NCI-H748 (cell line): ENCODE measurements around the gene SMOC2.
A peak's percentile ranks its signal among the peaks of the same experiment; 100 is the strongest.

Source experiments
- DNase-seq: peaks from one replicate; lab custom pipeline; 2025; ENCODE audit not compliant: unreplicated experiment; lab: John Stamatoyannopoulos, UW

The SMOC2 gene

DNA sequence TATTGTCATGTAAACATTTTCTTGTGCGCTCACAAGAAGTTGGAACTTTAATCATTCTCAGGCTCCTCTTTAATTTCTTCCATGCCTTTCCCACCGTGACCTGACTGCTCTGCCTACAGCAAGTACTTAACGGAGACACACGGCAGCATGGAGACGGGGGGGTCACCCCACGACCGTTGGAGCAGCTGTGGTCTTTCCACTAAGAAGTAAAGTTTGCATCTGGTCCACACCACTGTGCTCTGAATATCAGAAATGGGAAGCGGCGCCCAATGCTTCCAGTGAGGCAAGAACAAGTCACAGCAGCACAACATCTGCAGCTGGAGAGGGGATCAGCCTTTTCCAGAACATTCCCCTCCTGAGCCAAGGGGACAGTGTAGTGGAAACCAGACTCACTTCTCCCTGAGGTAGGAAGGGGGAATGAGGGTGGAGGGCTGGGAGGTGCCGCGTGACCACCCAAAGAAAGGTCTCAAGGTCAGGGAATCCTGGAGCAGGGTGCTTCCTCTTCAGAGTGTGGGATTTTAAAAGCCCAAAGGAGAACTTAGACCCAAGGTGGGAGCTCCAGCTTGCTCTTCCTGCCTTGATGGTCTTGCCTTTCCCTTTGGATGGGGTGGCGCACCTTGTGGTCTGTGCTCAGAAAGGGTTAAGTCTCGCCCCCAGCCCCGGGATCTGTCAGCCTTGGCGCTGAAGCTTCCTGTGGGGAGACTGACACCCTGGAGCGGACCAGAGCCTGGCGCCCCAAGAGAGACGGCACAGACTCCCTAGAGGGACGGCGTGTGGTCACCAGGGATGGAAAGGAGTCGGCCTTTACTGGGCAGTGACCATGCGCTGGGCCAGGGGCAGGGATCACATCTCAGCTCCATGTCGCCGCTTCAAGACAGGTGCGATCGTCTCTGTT lies 25.6 kb upstream of the SMOC2 start:
- DNase-seq, result no peak

DNA sequence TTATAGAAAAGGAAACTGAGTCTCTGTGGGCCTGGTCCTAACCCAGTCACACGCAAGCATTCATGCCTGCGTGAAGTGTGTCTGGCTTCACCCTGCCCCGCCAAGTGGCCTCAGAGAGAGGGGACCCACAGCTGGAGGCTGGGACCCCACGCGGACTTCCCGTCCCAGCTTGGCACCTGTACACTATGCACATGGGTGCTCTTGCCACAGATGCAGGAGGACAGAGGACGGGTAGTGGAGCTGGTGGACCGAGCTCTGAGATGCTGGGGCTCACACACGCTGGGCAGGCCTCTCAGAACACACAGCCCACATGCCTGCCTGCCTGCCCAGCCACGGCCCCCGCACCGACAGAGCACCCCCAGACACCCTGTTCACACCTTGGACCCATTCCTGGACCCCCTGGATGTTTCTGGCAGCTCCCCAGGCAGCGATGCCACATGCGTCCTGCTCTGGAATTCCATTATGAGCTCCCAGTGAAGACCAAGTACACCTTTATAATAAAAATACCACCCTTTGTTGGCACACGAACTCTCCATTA lies 24.9 kb upstream of the SMOC2 start:
- no peak for DNase-seq

DNA sequence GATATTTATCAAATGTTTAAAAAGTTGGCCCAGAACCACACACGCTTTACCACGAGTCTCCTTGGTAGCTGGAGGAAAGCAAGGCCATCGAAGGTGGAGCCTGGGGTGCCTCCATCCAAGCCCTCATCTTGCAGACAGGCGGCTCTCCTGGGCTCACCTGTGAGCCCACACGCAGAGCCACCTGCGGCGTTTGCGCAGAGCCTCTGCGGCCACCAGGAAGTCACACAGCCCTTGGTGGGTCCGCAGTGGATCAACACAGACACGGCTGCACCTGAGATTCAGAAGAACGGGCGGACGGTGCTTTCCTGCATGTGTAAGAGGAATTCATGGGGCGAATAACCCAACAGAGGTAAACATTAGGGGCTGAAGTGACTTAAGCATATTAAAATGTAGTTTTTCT lies 24.5 kb upstream of the SMOC2 start:
- DNase-seq, result no peak

DNA sequence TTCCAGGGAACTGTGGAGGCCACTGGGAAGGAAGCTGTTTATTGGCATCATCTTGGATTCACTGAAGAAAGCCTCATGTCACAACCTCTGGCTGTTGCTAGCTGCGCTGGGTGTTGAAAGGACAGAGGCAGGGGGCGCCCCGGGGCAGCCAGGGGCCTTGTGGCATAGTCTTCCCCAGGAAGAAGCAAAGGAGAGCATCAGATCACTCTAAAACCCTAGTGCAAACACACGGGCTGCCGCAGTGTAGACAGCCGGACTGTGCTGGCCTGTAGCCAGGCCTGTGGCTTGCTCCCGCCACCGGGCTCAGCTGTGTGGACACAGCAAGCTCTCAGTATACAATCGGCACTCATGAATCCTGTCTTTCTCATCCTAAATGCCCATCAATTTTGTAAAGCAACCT lies 23.8 kb upstream of the SMOC2 start:
- DNase-seq, result peak; percentile 87

DNA sequence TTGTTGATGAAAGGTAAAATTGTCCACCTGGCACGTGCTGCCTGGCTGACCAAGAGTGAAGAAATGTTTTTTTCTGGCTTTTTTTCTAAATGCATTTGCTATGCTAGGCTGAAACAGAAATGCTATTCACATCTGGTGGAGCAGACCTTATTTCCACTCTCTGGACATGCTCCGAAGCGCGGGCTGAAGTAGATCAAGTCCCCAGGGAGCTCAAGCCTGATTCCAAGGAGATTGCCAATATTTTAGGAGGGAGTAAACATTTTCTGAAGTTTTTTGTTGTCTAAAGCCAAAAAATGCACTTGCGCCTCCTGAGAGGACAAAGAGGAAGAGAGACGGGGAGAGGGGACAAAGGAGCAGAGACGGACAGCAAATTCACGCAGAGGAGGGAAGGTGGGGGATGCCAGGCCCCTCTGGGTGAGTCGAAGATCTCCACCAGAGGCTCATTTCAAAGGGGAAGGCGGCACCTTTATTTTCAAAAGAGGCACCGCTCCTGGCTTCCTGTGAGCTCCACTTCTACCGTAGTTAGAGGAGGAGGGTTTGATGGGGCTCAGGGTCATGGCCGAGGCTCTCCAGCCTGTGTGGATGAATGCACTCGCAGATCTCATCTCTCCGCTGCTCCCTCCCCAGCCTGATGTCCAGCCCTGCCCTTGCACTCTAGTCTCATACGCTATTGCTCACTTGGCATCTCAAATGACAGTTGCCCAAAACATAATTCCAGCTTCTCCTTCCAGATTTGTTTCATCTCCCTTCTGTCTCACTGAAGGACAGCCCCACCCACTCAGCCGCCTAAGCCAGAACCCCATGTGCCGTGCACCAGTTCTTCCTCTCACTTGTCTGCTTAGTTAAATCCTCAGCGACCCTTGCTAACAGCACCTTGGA lies 23.1 kb upstream of the SMOC2 start:
- DNase-seq, result no peak

DNA sequence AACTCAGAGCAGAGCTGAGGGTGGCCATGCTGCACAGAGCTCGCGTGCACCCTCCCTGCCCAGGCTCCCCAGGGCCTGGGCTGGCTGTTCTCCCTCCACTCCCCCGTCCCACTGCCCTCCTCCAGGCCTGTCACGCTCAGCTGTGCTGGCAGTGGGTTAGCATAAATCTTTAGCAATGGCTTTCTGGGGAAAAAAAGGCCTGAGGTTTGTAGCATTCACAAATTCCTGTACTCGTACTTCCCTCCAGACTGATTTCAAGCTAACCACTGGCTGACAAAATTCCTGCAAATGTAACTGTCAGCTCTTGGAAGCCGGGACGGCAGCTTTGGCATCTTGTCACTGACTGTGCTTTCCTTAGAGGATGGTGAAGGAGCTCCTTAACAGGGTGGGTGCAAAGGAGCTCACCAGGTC lies 22.3 kb upstream of the SMOC2 start:
- no peak for DNase-seq

DNA sequence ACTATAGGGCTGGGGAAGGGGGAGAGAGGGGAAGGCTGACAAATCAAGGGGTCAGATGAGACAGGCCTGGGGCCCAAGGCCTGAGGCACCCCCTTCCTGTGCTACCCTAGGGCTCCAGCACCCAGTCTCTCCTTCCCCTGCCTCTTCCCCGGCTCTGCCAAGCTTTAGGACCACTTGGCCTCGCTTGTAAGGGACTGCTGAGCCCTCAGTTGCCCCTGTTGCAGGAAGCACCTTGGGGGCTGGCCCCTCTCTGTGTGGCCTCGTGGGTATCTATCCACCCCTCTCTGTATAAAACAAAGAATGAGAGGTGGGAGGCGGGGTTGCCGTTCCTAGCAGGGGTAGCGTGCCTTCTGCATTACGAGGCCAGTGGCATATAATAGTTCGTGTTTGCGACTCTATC lies 21.4 kb upstream of the SMOC2 start:
- DNase-seq, result no peak

DNA sequence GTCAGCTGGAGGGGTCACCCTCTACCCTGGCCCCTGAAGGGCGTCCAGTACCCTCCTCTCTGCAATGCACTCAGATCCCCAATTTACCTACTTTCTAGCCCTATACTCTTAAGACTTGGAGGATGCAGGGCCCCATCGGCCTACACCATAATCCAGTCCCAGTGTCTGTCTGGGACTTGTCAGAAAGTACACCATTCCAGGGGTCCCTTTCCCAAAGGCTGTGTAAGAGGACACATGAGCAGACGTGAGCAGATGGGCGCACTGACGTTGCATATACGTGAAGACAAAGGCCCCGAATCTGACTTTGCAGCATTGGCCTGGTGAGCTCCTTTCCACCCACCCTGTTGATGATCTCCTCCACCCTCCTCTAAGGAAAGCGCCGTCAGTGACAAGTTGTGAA lies 20.9 kb upstream of the SMOC2 start:
- no peak for DNase-seq

DNA sequence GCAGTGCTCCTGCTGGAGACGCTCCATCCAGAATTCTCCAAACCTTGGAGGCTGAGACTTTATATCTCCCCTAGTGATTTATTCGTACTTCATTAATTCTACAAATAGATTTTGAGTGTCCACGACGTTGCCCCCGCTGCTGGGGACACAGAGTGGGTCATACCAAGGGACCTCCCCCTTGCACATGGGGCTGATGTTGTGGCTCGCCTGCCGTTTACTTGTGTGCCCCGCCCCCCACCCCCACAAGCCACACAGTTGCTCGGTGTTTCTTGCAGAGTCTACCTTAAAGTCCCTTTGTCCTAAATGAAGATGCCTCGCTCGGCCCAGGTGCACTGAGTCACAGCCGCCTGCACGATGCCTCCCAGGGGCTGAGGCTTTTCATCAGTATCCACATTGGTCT lies 20.3 kb upstream of the SMOC2 start:
- no peak for DNase-seq

DNA sequence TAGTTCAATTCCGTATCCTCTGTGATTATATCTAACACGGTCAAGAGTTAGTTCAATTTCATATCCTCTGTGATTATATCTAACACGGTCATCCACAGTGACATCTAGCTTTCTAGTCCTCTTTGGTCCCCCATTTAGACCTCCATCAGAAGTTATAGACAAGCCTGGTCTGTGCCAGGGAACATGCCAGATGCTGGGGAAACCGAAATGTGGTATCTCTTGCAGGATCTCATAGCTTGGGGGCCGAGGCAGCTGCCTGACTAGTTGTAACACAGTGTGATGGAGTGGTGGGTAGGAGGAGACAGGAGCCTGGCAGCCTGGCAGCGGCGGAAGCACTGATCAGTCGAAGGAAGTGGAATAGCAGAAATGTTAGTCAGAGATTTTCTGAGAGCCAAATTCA lies 13.8 kb upstream of the SMOC2 start:
- DNase-seq, result no peak

DNA sequence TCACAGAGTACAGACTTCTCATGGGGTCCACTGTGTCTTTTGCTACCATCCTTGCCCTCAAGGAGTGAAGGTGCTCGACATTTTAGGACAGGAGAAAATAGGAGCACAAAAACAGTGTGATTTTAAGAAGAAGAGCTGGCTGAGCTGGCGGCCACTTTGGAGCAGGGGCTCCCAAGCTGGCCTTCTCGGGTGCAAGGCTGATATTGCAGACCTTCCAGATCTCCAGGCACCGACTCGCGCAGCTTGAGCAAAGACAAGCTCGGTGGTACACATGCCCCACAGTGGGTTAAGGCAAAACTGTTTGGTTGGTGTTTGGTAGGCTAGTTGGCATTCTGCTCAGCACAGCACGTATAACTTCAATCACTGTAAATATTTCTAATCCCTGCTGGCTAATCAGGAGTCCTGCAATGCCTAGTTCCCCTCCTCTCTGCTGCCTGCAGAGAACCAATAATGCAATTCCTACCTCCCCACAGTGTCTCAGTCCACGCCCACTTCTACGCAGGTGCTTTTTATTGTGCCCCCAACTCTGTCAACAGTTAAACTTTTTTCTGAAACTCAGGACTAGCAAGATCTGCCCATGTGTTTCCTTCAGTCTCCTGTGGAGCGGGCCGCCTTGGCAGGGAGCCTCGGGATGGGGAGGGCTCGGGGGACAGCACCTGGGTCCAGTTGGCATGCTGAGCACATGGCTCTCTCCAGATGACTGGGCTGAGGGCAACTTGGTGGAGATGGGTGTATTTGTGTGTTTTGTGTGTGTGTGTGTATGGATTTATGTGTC lies 12.7 kb upstream of the SMOC2 start:
- peak; percentile 19 for DNase-seq

DNA sequence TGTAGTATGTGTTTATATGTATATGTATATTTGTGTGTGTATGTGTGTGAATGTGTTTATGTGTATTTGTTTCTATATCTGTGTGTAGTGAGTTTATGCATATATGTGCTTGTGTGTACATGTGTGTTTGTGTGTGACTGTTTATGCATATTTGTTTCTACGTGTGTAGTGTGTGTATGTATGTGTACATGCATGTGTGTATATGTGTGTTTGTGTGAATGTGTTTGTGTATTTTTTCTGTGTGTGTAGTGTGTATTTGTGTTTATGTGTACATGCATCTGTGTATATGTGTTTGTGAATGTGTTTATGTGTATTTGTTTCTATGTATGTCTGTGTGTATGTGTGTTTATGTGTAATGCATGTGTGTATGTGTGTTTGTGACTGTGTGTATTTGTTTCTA lies 12.1 kb upstream of the SMOC2 start:
- no peak for DNase-seq

DNA sequence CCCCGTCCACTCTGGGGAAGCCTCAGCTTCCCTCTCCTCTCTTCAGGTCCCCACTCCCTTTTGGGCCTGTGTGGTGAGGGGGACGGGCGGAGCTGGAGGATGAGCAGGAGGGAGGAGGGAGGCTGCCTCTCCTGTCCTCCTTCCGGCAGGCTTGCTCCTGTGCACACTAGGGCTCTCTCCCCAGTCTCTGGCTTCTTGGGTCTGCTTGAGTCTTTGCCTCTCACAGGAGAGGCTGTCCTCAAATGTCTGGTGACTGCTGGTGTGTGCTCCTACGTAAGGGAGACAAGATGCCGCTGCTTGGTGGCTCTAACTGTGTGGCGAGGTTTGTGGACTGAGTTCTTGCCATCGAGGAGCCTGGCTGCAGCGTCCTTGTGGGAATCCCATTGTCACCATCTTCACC lies 8.8 kb upstream of the SMOC2 start:
- DNase-seq, result no peak

DNA sequence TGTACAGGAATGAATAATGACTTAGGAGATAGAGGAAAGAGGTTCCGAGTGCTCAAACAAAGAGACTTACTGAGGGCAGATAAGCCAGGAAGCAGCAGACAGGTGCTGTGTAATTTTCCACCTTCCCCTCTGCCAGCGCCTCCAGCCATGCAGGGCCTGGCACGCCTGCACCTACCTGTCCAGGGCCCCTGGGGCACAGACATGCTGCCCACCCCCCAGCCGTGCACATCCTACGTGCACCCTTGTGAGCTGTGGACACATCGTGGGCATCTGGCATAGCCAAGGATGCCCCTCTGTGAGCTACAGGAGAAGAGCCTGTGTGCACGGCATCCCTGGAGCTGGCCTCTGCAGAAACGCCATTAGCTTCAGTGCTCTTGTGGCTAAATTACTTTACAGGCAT lies 7.1 kb upstream of the SMOC2 start:
- no peak for DNase-seq

DNA sequence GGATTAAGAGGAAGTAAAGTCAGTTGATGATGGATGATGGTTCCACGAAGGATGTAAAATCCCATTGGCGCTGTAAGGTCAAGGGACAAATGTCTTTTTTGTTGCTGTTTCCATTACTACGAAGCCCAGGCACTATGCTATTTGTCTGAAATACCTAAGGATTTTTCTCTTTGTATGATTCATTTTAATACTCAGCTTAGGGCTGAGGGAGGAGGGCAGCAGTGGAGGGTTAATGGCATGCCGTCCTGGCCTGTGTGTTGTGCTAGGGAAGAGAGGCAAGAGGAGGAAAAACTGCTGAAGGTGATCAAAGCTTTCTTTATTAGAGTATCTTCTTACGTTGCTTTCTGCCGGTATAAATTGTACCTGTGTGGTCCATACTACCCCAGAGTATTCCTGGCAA lies 6.5 kb upstream of the SMOC2 start:
- no peak for DNase-seq

DNA sequence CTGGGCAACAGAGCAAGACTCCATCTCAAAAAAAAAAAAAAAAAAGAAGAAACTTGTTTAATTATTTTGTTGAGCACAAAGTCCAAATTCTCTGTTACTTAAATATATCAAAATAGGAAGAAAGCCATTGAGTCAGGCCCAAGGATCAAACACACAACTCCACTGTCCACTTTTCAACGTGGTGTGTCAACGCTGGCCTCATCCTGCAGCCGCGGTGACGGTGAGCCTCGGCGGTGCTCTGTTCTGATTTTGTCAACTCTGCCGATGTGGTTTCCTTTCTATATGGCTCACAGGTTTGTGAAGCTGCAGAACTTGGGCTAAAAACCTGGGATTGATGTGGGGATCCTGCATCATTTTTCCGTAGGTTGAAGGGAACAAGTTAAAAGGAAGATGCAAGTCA lies 3.2 kb upstream of the SMOC2 start:
- DNase-seq, result no peak

DNA sequence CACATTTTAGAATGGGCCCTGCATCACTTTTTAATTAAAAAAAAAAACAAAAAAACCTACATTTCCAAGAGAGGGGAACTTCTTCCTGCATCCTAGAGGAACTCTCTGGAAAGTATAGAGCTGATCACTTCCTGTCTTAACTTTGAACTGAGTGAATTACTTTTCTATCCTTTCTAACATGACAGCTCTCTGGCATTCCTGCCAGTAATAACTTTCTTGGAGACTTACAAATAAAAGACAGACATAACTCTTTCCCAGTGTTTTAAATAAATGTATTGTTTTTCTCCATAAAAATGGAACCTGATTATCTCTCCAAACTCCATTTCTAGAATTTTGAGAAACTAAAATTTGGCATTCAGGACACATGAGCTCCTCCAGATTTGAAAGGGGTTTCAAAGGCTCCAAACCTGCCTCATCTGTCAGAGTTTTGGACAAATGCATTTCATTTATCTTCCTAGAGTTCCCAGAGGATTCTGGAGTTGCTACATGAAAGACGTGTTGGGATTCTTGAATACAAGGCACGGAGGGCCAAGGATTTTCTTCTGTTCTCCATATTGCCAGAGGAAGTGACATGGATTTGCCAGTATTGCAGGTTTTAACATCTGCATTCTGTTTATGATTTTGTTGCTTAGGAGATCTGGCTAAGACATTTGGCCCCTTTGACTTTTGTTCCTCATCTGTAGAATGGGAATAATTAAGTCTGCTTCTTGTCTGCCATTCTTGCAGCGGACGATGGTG lies 2.0 kb upstream of the SMOC2 start:
- DNase-seq, result no peak

DNA sequence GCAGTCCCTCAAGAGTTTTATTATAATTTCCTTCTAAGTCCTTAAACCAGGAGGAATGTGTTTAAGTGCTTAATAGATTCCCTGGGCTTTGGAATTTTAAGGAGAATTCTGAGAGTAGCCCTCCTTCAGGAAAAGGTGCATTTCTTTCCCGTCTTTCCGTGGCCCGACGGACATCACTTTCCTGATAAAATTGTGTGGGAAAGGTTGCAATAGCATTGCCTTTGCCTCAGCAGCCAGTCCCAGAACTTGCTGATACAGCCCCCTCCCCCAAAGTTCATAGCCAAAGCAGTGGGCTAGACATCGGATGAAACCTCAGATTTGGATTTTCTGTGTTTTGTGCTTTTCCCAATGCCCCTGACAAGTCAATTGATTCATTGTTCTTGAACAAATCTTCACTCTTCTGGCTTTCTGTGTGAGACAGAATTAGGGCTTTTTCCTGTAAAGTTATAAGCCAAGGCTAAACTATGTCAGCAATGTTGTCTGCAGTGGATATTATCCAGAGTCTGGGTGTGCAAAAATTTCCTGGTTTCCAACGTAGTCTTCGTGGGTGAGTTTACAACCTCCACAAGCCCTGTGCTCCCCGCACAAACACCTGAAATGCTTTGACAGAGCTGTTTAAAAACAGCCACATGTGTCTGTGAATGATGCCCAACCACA lies 1.1 kb upstream of the SMOC2 start:
- no peak for DNase-seq

DNA sequence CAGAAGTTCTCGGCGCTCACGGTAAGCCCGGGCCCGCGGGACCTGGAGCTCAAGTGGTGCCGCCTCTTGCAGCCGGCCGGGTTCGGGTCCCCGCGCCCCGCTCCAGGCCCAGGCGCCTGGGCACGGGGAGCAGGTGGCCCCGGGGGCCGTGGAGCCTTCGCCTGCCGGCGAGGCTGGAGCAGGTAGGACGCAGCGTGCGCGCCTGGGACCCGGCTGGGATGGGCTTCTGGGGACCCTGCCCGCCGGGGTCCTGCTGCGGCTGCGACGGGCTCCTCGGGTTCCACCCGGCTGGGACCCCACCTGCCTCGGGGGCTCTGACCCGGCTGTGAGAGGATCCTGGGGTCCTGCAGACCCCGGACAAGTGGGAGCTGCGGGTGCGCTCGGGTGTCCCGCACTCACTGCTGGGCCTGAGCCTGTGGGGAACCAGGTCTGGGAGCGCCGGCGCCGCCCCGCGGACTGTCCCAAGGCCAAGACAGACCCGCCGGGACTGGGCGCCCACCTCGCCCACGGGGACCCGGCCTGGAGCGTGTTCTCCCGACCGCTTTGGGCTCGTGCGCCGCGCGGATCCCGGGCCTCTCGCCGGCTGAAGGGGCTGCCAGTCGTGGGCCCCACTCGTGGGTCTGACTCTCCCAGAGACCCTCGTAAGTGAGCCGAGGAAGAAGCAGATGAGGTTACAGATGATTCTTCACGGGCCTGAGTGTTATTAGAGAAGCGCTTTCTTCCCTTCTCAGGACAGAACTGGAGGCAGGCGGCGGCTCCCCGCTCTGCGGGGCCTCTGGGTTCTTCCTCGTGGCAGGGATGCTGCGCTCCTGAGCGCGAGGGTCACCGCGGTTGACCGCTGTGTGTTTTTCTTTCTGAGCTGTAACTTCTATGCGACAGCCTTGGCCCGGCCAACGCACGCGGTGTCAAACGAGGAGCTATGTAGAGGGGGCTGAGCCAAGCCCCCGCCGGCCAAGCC lies 729 bp downstream of the SMOC2 start:
- DNase-seq, result peak; percentile 59
